ENCODE data around the gene PRRC2C. TPM values are rescaled to one million over a fixed set of nuclear protein-coding genes. Genes with fewer than 3 reads are reported as not detected.

PRRC2C gene
- polyA plus RNA-seq, 1 of the 3 experiments (the other 2 are of a cell fraction): 39.9 TPM

GRCh38 chr1:171506525-171507304 is 21.4 kb downstream of the PRRC2C start:
- Histone ChIP-seq H3K9ac (no peak overlapping the region), H3K4me2 (no peak overlapping the region), H3K36me3 (replicated peaks in 1 of 2; ENCODE audit: control insufficient read depth in 1 of 2, insufficient read depth in 2 of 2, low read length in 1 of 2) (peaks cover 0 to 13% of the 10 kb centered on the region in 2 experiments), H3F3A (replicated peaks; ENCODE audit: insufficient read depth) (peaks cover 3% of the 10 kb centered on the region), H2AFZ (ENCODE audit: low read depth) (no peak overlapping the region), H3K79me2 (ENCODE audit: insufficient read depth) (peaks cover 100% of the 10 kb centered on the region), H3K9me2 (no peaks in the 10 kb centered on the region), H3K4me3 (ENCODE audit: low read depth in 2 of 2, low read length in 1 of 2) (no peak overlapping the region), H3K4me1 (ENCODE audit: control insufficient read depth in 1 of 2, insufficient read depth in 2 of 2, low read depth in 1 of 2, low read length in 1 of 2) (peaks cover 0 to 5% of the 10 kb centered on the region in 2 experiments; a peak in 2 of 4 replicates), H3K27me3 (ENCODE audit: insufficient read depth) (no peaks in the 10 kb centered on the region), H3K9me3 (no peaks in the 10 kb centered on the region), H4K20me1 (ENCODE audit: insufficient read depth) (peaks cover 100% of the 10 kb centered on the region), H3K27ac (ENCODE audit: low read depth in 2 of 2, low read length in 1 of 2) (no peak overlapping the region)
- ChIA-PET CTCF (interaction anchor here (1.5 kb wide), 1 partner anchor 24 kb away, joined by 3 read pairs; no protein-coding TSS in a partner anchor), POLR2A (interaction anchor here (0.6 kb wide), 1 partner anchor 81 kb away, joined by 3 read pairs; no protein-coding TSS in a partner anchor)
- TF ChIP-seq TAF1 (IDR thresholded peaks at IDR 0.05; ENCODE audit: borderline replicate concordance, low read depth, low read length) (no peak), YY1 (IDR thresholded peaks at IDR 0.05; ENCODE audit: low read depth) (no peak), EZH2phosphoT487 (IDR thresholded peaks at IDR 0.05; ENCODE audit: borderline replicate concordance, low read depth) (no peak), SIN3A (IDR thresholded peaks at IDR 0.05; ENCODE audit: borderline replicate concordance, low read depth, low read length) (no peak), MXI1 (IDR thresholded peaks at IDR 0.05; ENCODE audit: low read depth, low read length) (no peak), ZBTB33 (IDR thresholded peaks at IDR 0.05; ENCODE audit: borderline replicate concordance, low read depth) (no peak), FOXJ3 (CRISPR knock-in tag; IDR thresholded peaks at IDR 0.05) (no peak), FOXM1 (IDR thresholded peaks at IDR 0.05; ENCODE audit: low read depth) (no peak), TEAD4 (IDR thresholded peaks at IDR 0.05; ENCODE audit: borderline replicate concordance, insufficient read depth) (no peak), GABPA (IDR thresholded peaks at IDR 0.05; ENCODE audit: low read depth) (no peak)
- TF ChIP-seq, protein P1, sequence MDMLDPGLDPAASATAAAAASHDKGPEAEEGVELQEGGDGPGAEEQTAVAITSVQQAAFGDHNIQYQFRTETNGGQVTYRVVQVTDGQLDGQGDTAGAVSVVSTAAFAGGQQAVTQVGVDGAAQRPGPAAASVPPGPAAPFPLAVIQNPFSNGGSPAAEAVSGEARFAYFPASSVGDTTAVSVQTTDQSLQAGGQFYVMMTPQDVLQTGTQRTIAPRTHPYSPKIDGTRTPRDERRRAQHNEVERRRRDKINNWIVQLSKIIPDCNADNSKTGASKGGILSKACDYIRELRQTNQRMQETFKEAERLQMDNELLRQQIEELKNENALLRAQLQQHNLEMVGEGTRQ (IDR thresholded peaks at IDR 0.05; ENCODE audit: borderline replicate concordance, low read depth, low read length): no peak
- TF ChIP-seq, protein P2, sequence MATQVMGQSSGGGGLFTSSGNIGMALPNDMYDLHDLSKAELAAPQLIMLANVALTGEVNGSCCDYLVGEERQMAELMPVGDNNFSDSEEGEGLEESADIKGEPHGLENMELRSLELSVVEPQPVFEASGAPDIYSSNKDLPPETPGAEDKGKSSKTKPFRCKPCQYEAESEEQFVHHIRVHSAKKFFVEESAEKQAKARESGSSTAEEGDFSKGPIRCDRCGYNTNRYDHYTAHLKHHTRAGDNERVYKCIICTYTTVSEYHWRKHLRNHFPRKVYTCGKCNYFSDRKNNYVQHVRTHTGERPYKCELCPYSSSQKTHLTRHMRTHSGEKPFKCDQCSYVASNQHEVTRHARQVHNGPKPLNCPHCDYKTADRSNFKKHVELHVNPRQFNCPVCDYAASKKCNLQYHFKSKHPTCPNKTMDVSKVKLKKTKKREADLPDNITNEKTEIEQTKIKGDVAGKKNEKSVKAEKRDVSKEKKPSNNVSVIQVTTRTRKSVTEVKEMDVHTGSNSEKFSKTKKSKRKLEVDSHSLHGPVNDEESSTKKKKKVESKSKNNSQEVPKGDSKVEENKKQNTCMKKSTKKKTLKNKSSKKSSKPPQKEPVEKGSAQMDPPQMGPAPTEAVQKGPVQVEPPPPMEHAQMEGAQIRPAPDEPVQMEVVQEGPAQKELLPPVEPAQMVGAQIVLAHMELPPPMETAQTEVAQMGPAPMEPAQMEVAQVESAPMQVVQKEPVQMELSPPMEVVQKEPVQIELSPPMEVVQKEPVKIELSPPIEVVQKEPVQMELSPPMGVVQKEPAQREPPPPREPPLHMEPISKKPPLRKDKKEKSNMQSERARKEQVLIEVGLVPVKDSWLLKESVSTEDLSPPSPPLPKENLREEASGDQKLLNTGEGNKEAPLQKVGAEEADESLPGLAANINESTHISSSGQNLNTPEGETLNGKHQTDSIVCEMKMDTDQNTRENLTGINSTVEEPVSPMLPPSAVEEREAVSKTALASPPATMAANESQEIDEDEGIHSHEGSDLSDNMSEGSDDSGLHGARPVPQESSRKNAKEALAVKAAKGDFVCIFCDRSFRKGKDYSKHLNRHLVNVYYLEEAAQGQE (IDR thresholded peaks at IDR 0.05; ENCODE audit: low read depth, low read length): no peak
- TF ChIP-seq, protein P3, sequence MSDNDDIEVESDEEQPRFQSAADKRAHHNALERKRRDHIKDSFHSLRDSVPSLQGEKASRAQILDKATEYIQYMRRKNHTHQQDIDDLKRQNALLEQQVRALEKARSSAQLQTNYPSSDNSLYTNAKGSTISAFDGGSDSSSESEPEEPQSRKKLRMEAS (IDR thresholded peaks at IDR 0.05; ENCODE audit: low read depth): no peak
- 33% methylated on average over 1 of the region's 1 CpG for WGBS (ENCODE audit: low lambda C conversion rate)
- no peak for DNase-seq

Measured in SK-N-SH (cell line).